Panc1 (cell line): ENCODE data around the gene TRAF2. TPM values are rescaled to one million over a fixed set of nuclear protein-coding genes. Genes with fewer than 3 reads are reported as not detected.

Source experiments
- ATAC-seq: fragments of 200-7000 bp; cut with Tn5 transposase; 2 replicates; pipeline ENCODE4 v1.9.1; 2020; ENCODE audit warnings: mild to moderate bottlenecking, moderate library complexity
- BruUV-seq: library from RNA; stranded (reverse); fragments of 400-500 nt; replicated peaks from 2 replicates; lab custom pipeline; 2021; lab: Mats Ljungman, UMichigan
- CTCF ChIA-PET: fragments of 300-600 bp; sonication (Branson Sonifier 250); formaldehyde crosslinking; loops from one replicate; lab custom pipeline; 2022; ENCODE audit warnings: antibody characterized with exemption; lab: Charles Lee
- POLR2A ChIA-PET: fragments of 300-600 bp; sonication (Branson Sonifier 250); formaldehyde crosslinking; loops from one replicate; lab custom pipeline; 2022; ENCODE audit warnings: antibody characterized with exemption; lab: Charles Lee
- DNase-seq: peaks from one replicate; pipeline ENCODE4 v3.0.0-alpha.2; 2010; ENCODE audit warnings: low read depth, low spot score
- H3K27ac ChIP-seq: 2 replicates; pipeline ENCODE4 v1.5.1; 2011; ENCODE audit warnings: mild to moderate bottlenecking, low read length, inconsistent platforms
- H3K27me3 ChIP-seq: fragments of 200-500 bp; sonication (Bioruptor generic); 2 replicates; pipeline ENCODE4 v1.6.0; 2014; ENCODE audit warnings: low read length, inconsistent platforms; ENCODE audit not compliant: control insufficient read depth, insufficient read depth
- H3K36me3 ChIP-seq: fragments of 200-500 bp; sonication (Bioruptor generic); 2 replicates; pipeline ENCODE4 v1.5.1; 2014; ENCODE audit warnings: inconsistent platforms, mild to moderate bottlenecking, low read length, moderate library complexity; ENCODE audit not compliant: control insufficient read depth, insufficient read depth
- H3K4me1 ChIP-seq: 2 replicates; pipeline ENCODE4 v1.5.1; 2011; ENCODE audit warnings: inconsistent platforms, mild to moderate bottlenecking, low read length, moderate library complexity; ENCODE audit not compliant: control insufficient read depth, insufficient read depth
- H3K4me3 ChIP-seq, 2 experiments: 2 replicates each; pipeline ENCODE4 v1.5.1; 2011 to 2012; ENCODE audit warnings: low read depth in 2 of 2, low read length in 2 of 2, mild to moderate bottlenecking in 2 of 2, inconsistent platforms in 1 of 2, moderate library complexity in 1 of 2
- H3K9me3 ChIP-seq: fragments of 200-500 bp; sonication (Bioruptor generic); 2 replicates; pipeline ENCODE4 v1.5.1; 2014; ENCODE audit warnings: low read depth, mild to moderate bottlenecking, inconsistent platforms, low read length, moderate library complexity; ENCODE audit not compliant: control insufficient read depth, insufficient read depth
- CTCF ChIP-seq: fragments of 450-650 bp; IDR thresholded peaks from 2 replicates; pipeline ENCODE4 v1.5.1; 2017; ENCODE audit warnings: mild to moderate bottlenecking
- POLR2AphosphoS5 ChIP-seq: IDR thresholded peaks from 2 replicates; pipeline ENCODE4 v1.6.1; 2012; ENCODE audit warnings: mild to moderate bottlenecking, low read depth, low read length, moderate library complexity
- REST ChIP-seq, 2 experiments: IDR thresholded peaks; 2 replicates each; pipeline ENCODE4 v1.6.1; 2011 to 2012; ENCODE audit warnings: low read depth in 2 of 2, control low read depth in 1 of 2, low read length in 1 of 2, mild to moderate bottlenecking in 1 of 2, moderate library complexity in 1 of 2; ENCODE audit not compliant: insufficient read depth in 1 of 2
- SIN3A ChIP-seq: IDR thresholded peaks from 2 replicates; pipeline ENCODE4 v1.6.1; 2012; ENCODE audit warnings: low read depth, mild to moderate bottlenecking, low read length, moderate library complexity, borderline replicate concordance; ENCODE audit not compliant: insufficient read depth
- TCF7L2 ChIP-seq: IDR thresholded peaks from 2 replicates; pipeline ENCODE4 v1.6.1; 2011; ENCODE audit warnings: mild to moderate bottlenecking, low read depth, low read length, inconsistent platforms
- in situ Hi-C: cut with HindIII; loops from 2 replicates; pipeline ENCODE4 v1.10.0; 2016; ENCODE audit warnings: low sequenced_read_pairs, low pct_unique_long_range_greater_than_20kb
- intact Hi-C: fragments of 100-400 bp; cut with micrococcal nuclease; formaldehyde crosslinking; loops from one replicate; pipeline ENCODE4 v1.10.0; 2022; ENCODE audit not compliant: unreplicated experiment
- total RNA-seq: library from RNA; stranded (reverse); gene quantifications from one replicate; pipeline ENCODE4 v1.2.1, GENCODE V29; 2021; ENCODE audit not compliant: unreplicated experiment

The TRAF2 gene
- total RNA-seq, 1 experiment from 2014 or later = 48.7 TPM

- in situ Hi-C loops = no loop called here
- no peak for DNase-seq
- ChIA-PET CTCF (no interaction called here), POLR2A (no interaction called here)
- no peak for TF ChIP-seq SIN3A
- no peak for TF ChIP-seq REST (IDR thresholded peaks at IDR 0.05; ENCODE audit: insufficient read depth in 1 of 2, low read depth in 2 of 2, low read length in 1 of 2)
- no peak for TF ChIP-seq TCF7L2
- no peak for TF ChIP-seq POLR2AphosphoS5
- no peak for TF ChIP-seq CTCF
- intact Hi-C loops = loop anchor here (10.0 kb wide), 1 partner anchor 91 kb away; the partner anchor contains the start of gene FUT7
- Histone ChIP-seq H3K27me3 (no peaks in the 10 kb centered on the region), H3K27ac (peak overlapping the region; percentile 75), H3K9me3 (no peaks in the 10 kb centered on the region), H3K4me3 (peak overlapping the region; percentile 64), H3K36me3 (peaks cover 7% of the 10 kb centered on the region; the same call in 1 of the 2 replicates), H3K4me1 (peaks cover 27% of the 10 kb centered on the region)
- peak; percentile 49 for ATAC-seq
- no TSS peak for BruUV-seq
These were observed 57.8 kb downstream of the TRAF2 start for GRCh38 chr9:136944212-136944518.

GRCh38 chr9:136944519-136945332 lies 58.4 kb downstream of the TRAF2 start, which contains the start of the genes C8G and FBXW5:
Gene C8G, plus strand, starts transcription at chr9:136945243. Its CDS starts 78 bp downstream, at chr9:136945321.
Gene FBXW5, minus strand, starts transcription at chr9:136944738. Its CDS starts 655 bp downstream, at chr9:136944083.
- BruUV-seq = no TSS peak
- H3K9me3 ChIP-seq = no peaks in the 10 kb centered on the region
- DNase-seq (peak; percentile 62), ATAC-seq (peak; percentile 68)
- peak within 1 kb of the TSS; percentile 64 for H3K4me3 ChIP-seq
- in situ Hi-C loops (no loop called here), intact Hi-C loops (loop anchor here (10.0 kb wide), 1 partner anchor 90 kb away; the partner anchor contains the start of gene FUT7)
- no peaks in the 10 kb centered on the region for H3K27me3 ChIP-seq
- CTCF ChIA-PET = no interaction called here
- POLR2A ChIA-PET = no interaction called here
- peaks cover 7% of the 10 kb centered on the region; the same call in 1 of the 2 replicates for H3K36me3 ChIP-seq
- H3K27ac ChIP-seq = peak within 1 kb of the TSS; percentile 80
- H3K4me1 ChIP-seq = peaks cover 27% of the 10 kb centered on the region
- TF ChIP-seq POLR2AphosphoS5 (peak; percentile 34; the same call in 1 of the 2 replicates), REST (IDR thresholded peaks at IDR 0.05; ENCODE audit: insufficient read depth in 1 of 2, low read depth in 2 of 2, low read length in 1 of 2) (no peak), CTCF (peak; percentile 97)
